NCI-H1092 treated with DMSO at 0.1 percent for 48 hours (cell line): Measurements from ENCODE around the gene SEC14L2.

ENCODE experiments used
- DNase-seq: peaks from one replicate; lab custom pipeline; 2025; lab: John Stamatoyannopoulos, UW

Gene SEC14L2

DNA sequence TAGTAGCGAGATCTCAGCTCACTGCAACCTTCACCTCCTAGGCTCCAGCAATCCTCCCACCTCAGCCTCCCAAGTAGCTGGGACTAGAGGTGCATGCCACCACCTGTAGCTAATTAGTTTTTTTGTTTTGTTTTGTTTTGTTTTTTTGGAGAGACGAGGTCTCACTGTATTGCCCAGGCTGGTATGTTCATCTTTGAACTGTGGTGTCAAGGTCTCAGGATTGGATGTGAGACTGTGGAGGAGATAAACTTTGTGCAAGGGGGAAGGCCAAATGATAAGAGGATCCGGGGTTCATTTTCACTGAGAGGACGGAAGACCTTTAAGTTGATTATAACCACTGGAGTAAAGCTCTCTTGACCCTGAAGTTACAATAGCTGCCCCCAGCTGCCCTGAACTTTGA, 8.9 kb downstream of the SEC14L2 start:
- DNase-seq = no peak

DNA sequence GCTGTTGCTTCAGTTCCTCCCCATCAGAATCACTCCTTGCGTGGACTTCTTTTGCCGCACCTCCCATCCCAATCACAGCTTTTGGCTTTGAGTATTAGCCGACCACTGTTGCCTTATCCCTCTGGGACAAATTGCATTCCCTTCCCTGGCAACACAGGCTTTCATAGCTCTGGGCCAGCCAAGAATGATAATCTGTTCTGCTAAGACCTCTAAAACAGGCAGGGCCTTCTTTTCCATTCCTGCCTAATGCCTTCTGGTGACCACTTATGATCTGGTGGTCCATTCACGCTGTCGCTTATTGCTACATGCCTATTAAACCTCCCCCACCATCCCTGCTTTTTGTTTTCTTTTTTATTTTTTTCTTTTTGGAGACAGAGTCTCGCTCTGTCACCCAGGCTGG, 9.6 kb downstream of the SEC14L2 start:
- DNase-seq = no peak

DNA sequence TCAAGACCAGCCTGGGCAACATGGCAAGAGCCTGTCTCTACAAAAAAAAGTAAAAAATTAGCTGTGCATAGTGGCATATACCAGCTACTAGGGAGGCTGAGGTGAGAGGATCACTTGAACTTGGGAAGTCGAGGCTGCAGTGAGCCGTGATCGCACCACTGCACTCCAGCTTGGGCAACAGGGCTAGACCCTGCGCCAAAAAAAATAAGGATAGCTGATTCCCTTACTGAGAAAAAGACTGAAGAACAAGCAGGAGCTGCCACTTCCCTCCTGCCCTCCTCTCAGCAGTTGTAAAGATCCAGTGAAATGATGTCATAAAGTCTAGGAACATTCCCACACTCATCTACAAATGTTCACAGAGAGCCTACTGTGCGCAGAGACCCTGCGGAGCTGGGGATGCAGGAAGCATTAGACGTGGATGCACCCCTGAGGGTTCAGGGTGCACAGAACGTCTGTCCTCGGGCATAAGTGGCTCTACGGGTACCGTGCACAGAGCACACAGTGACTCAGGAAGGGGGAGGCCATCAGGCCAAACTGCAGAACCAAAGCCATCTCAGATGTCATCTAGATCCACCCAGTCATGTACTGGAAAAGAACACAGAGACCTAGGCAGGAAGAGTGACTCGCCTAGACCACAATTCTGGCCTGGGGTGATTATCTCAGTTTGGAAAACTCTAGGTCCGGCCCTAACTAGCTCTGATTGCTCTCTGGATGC, 11.7 kb downstream of the SEC14L2 start:
- no peak for DNase-seq

GRCh38 chr22:30411780-30412179, 15.0 kb downstream of the SEC14L2 start:
- DNase-seq = no peak

DNA sequence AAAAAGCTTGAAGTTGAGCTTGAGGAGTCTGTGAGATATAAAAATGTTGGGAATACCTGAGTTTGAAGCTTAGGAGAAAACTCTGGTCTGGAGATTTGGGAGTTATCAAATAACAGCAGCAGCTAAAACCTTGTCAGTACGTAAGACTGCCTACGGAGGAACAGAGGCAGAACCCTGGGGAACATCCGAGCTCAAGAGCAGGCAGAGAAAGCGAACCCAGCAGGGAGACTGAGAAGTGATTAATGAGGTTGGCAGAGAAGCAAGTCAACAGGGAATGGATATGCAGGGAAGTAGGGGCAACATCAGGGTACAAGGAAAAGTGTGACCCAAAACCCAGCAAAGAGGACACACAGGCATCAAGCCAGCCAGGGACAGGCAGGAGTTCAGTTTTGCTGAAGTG, 16.2 kb downstream of the SEC14L2 start:
- DNase-seq = no peak

- no peak for DNase-seq
Measured at GRCh38 chr22:30413745-30414524, 17.1 kb downstream of the SEC14L2 start.

DNA sequence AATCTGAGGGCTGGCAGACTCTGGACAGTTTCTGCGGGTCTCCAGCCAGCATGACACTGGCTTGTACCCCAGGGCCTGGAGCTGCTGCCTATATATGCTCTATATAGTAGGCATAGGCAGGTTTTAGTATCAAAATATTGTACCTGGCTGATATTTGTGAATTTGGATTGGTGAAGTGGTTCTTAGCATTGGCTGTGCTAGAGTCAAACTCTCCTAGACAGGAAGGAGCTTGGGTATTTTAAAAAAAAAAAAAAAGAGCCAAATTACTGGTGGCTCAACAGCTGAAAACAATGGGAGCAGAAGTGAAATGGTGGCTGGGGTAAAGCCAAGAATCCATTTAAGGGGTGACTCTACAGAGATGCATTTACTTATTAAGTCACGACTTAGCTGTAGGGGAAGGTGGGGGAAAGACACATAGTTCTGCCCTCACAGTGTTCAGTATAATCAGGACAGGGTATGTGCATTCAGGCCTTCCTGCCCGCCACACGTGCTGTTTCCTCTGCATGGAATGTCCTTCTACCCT, 17.8 kb downstream of the SEC14L2 start:
- DNase-seq = no peak

DNA sequence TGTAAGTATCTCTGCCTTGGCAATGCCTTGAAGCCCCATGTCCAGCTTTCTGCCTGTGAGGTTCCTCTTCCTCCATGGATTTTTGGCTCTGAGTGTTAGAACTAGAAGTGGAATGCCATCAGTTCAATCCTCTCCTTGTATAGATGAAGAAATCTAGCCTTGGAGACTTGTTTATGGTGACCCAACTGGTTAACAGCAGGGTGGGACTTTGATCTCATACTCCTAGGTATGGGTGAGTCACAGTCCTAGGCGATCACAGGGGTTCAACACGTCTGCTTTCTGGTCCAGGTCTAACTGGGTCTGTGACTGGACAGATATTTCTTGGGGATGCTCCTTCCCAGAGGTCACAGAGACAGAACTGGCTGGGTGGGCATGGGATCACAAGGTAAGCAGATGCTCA, 19.6 kb downstream of the SEC14L2 start:
- DNase-seq = no peak

GRCh38 chr22:30416837-30417236, 20.0 kb downstream of the SEC14L2 start:
- DNase-seq = no peak

DNA sequence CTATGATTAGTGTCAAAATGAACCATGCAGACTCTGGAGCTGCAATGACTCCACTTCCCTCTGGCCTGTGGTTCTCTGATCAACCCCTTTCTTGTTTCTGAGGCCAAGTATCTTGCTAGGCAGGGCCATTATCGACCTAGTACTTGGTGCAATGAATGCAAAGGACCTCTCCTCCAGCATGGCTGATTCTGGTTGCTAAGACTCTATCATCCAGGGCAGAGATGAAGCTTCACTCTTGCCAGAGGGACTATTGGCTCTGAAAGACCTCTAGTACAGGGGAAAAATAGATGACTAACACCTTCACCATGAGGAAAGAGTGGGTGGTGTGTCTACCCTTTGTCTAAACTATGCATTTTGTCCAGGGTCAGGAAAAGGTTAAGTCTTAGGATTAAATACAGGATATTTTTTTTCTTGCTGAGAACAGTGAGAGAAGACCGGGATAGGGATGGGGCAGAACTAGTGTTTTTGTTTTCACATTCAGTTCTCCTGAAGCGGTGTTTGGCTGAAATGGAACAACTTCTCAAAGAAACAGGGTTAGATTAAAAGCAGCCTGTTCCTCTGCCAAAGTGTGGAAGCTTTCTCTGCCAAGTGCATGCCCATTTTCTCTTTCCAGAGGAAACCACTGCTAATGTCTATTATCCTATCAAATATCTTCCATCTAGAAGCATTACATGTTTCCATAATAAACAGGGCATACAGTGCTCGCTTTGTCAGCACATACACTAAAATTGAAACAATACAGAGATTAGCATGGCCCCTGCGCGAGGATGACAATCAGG, 23.7 kb downstream of the SEC14L2 start:
- DNase-seq = no peak

DNA sequence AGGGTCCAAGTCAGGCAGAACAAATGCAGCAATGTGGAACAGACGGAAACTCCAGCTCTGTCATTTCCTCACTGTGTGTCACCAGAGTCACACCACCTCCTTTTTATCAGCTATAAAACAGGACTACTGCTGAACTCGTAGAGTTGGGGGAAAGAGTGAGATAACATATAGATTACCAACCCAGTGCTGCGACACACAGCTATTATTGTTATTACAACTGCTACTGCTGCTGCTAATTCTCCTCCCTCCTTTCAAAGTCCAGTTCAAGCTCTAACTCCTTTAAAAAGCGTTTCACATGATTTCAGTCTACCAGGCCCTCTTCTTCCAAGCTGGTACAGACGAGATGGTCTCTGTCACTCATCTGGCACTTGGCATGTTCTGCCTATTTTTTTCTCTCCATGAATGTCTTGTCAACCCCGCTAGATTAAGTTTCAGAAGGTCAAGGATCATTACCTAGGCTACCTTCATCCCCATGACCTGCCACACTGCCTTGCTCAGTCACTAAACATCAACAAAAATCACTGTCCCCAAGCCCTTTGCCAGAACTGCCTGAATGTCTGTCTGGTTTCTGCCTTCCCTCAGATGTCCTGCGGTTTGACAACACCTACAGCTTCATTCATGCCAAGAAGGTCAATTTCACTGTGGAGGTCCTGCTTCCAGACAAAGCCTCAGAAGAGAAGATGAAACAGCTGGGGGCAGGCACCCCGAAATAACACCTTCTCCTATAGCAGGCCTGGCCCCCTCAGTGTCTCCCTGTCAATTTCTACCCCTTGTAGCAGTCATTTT, 25.1 kb downstream of the SEC14L2 start:
- DNase-seq = no peak

DNA sequence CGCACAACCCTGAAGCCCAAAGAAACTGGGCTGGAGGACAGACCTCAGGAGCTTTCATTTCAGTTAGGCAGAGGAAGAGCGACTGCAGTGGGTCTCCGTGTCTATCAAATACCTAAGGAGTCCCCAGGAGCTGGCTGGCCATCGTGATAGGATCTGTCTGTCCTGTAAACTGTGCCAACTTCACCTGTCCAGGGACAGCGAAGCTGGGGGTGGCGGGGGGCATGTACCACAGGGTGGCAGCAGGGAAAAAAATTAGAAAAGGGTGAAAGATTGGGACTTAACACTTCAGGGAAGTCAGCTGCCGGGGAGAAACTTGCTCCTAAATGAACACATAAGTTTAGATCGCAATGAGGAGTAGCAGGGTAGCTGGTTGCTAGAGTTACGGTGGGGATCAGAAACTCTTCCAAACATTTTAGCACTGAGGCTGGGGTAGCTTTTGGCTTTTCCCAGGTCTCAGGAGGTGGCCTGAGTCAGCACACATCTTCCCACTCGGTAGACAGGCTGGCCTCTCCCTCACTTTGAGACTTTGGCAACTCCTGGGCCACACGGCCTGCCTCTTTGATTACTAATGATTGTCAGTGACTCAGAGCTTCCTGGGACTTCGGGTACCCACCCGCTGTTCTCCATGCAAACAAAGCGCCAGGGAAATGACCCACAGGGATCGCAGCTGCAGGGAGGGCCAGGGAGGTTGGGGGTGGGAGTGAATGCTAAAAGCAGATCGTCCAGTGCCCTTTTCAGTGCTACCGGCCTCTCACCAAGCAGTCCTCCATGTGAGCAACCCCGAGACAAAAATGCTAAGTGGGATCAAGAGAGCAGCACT, 25.9 kb downstream of the SEC14L2 start:
- DNase-seq = peak; percentile 34

- no peak for DNase-seq
Measured at GRCh38 chr22:30423301-30423958, 26.6 kb downstream of the SEC14L2 start.

DNA sequence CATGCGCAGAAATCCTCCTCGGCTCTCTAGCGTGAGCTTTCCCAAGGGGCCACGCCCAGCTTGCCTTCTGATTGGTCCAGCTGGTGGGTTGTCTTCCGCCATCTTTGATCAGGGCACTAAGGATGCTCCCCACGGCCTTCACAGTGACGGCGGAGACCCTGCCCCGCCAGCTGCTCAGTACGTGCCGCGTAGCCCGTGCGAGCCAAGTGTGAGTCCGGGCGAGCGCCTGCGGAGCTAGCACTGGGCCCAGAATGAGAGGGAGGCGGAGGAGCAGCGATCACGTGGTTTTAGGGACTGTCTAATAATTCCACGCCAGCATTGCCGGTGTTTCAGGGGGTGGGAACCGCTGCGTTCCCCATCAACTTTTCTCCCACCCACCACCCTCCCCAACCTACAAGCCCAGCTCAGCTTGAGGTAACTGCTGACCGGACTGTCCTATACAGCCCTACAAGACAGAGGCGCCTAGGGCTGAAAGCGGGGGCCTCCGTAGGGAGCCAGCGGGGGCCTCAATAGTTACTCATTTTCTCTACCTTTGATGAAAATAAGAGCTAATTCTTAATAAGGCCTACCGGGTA, 27.2 kb downstream of the SEC14L2 start:
- peak; percentile 99 for DNase-seq

DNA sequence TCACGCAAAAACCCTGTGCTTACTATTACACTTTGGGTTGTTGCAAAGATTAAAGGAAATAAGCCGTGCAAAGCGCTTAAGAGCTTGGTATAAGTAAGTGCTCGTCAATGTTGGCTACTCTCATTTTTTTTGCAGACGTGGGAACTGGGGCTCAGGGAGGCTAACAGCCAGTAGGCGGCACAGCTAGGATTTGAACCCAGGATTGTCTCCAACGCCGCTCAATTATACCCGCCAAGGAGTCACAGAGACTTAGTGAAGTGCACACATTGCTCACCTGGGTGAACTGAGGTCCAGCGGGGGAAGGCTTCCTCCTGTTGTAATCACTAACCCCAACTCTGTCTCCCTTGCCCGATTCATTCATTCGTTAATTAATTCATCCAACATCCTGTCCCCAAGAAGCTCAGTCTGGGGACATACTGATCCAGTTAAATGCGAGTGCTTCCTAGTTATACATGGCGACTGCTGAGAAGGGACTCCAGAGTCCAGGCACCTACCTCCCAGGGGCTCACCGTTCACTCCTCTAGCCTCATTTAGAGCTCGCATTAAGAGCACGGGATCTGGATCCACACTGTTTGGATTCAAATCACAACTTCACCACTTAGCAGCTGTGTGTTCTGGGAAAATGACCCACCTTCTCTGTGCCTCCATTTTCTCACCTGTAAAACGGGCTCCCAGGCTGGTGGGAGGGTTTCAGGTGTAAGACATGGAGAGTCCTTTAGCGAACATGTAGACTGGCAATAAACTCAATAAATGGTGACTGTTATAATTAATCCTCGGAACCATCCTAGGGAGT, 27.9 kb downstream of the SEC14L2 start:
- DNase-seq = peak; percentile 46

DNA sequence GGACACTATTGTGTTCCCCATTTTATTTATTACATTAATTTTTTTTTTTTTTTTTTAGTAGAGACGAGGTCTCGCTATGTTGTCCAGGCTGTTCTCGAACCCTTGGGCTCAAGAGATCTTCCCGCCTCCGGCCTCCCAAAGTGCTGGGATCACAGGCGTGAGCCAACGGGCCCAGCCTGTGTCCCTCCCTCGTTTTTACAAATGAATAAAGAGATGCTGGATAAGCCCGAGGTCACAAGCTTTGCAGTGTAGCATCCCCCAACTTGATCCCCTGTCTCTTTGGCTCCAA, 28.5 kb downstream of the SEC14L2 start:
- no peak for DNase-seq

DNA sequence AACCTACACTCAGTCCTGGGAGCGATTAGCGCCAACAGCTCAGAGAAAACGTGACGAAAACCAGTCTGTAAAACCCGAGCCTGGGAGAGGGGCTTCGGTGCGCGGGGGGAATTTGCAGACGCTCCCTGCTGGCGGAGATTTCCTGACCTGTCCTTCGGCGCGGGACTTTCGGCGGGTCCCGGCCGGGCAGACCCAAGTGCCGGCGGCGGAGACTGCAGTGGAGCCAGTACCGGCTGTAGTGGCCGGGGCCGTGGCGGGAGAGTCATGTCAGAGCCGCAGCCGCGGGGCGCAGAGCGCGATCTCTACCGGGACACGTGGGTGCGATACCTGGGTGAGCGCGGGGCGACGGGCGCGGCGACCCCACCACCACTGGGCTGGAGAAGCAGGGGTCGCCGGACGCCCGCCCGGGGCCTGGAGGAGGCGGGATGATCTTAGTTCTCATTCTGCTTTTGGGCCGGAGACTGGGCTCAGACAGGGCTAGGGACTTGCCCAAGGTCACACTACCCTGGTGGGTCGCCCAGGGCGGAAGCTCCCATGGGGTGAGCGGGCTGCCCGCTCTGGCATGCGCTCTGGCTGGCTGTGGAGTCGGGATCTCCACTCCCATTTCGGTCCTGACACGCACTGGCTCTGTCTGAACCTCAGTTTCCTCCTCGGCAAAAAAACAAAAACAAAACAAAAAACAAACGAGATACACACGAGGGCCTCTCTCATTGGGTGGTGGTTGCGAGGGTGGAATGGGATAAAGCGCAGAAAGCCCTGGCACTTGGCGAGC, 29.0 kb downstream of the SEC14L2 start, which contains the start of gene MTFP1:
MTFP1 (plus strand) TSS at position 153 of the 772 bp plus-strand sequence; CDS start at position 265, 112 bp downstream.
- DNase-seq = peak; percentile 52
